SW 1271 (cell line): ENCODE data around the gene ISCU.
"Not testable (repeated sequence)": the region's sequence is repeated elsewhere in the genome, so short reads cannot be mapped to it uniquely, and the experiment has no call there.

Experiments used
- DNase-seq, 2 experiments: peaks; one replicate each; lab custom pipeline; 2025; lab: John Stamatoyannopoulos, UW

ISCU gene

DNA sequence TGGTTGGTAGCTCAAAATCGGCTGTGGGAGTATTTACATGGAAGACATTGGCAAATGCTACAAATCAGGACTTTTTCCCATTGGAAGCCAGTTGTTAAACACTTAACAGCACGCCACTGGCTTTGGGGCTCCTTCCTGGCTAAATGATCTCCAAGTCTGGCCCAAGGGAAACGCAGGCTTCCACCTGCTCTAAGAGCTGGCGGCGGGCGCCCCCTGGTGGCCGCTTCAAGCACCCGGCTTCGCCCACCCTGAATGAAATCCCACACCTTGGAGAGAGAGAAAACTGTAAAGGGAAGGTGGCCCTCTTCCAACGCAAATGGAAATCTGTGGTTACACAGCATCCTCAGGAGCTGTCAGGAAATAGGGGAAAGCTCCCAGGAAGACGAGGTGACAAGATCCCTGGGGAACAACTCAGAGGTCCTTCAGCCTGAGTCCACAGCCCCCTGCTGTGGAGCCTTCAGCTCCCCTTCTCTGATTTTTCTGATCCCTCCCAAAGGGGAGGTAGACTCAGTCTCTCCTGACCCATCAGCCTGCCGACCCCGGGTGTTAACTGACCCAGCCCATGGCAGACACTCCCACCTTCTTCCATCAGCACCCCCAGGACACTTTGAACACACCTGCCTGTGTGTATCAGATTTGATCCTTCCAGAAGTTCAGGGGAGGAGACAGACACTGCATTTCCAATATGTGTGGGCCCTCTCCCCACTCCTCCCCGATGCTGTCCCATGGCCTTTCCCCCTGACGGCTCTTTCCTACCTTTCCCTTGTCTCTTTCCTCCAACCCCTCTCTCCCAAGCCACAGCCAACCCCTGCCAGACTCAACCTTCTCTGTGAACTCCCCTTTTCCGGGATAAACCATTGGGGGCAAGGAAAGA, 55.9 kb downstream of the ISCU start:
- peak; percentile 49 to 73 for DNase-seq

DNA sequence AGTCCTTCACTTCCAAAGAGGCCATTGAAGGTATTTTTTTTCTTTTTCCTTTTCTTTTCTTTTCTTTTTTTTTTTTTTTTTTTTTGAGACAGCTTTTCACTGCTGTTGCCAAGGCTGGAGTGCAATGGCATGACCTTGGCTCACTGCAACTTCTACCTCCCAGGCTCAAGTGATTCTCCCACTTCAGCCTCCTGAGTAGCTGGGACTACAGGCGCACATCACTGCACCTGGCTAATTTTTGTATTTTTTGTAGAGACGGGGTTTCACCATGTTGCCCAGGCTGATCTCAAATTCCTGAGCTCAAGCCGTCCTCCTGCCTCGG, 56.5 kb downstream of the ISCU start:
- DNase-seq: not testable (repeated sequence)
